Measurements from ENCODE around the gene GSK3B. TPM values are rescaled to one million over a fixed set of nuclear protein-coding genes. Genes with fewer than 3 reads are reported as not detected.

GSK3B gene
- total RNA-seq, 3 donors from 2014 or later (not counting 1 experiment from before 2014, with no cell fraction given): 61.3 to 67.0 (median 62.7) TPM

- peaks cover 7 to 11% of the 10 kb centered on the region in 2 donors for H3K9me3 Mint-ChIP-seq
- DNase-seq (peak in 1 of 2 donors; percentile 32), ATAC-seq (peak in 1 of 3 donors; percentile 18)
- H3K4me3 Mint-ChIP-seq: no peak overlapping the region
- H3K36me3 ChIP-seq (ENCODE audit: control insufficient read depth, insufficient read depth, low read length): peaks cover 2% of the 10 kb centered on the region
- H3K27ac ChIP-seq (ENCODE audit: low read length): no peak overlapping the region
- peaks cover 41 to 44% of the 10 kb centered on the region in 2 donors for H3K4me1 Mint-ChIP-seq
- H3K36me3 Mint-ChIP-seq: peaks cover 14% of the 10 kb centered on the region
- H3K4me3 ChIP-seq (ENCODE audit: low read length): no peak overlapping the region
- no peaks in the 10 kb centered on the region for H3K27me3 Mint-ChIP-seq (ENCODE audit: low read depth in 2 of 2)
- H3K27ac Mint-ChIP-seq: peak overlapping the region in 1 of 2 donors; percentile 2
- H3K4me1 ChIP-seq (ENCODE audit: control insufficient read depth, insufficient read depth, low read length): no peaks in the 10 kb centered on the region
- H3K9me3 ChIP-seq (ENCODE audit: control insufficient read depth, insufficient read depth, low read length): peaks cover 26% of the 10 kb centered on the region
- no peaks in the 10 kb centered on the region for H3K27me3 ChIP-seq (ENCODE audit: control insufficient read depth, insufficient read depth, low read length)
- peak; percentile 13 for TF ChIP-seq CTCF (IDR thresholded peaks at IDR 0.05)
- intact Hi-C loops (cut with micrococcal nuclease): no loop called here
- WGBS (ENCODE audit: insufficient coverage): 98% methylated on average over 20 of the region's 20 CpGs
These were observed 54.3 kb downstream of the GSK3B start for GRCh38 chr3:120039642-120040610.

- Histone ChIP-seq H3K27ac (ENCODE audit: low read length) (no peak overlapping the region), H3K4me1 (ENCODE audit: control insufficient read depth, insufficient read depth, low read length) (no peaks in the 10 kb centered on the region), H3K27me3 (ENCODE audit: control insufficient read depth, insufficient read depth, low read length) (no peaks in the 10 kb centered on the region), H3K9me3 (ENCODE audit: control insufficient read depth, insufficient read depth, low read length) (peaks cover 3% of the 10 kb centered on the region), H3K36me3 (ENCODE audit: control insufficient read depth, insufficient read depth, low read length) (peaks cover 2% of the 10 kb centered on the region), H3K4me3 (ENCODE audit: low read length) (no peak overlapping the region)
- H3K4me3 Mint-ChIP-seq: no peak overlapping the region
- TF ChIP-seq CTCF (IDR thresholded peaks at IDR 0.05): no peak
- H3K4me1 Mint-ChIP-seq: peaks cover 50 to 56% of the 10 kb centered on the region in 2 donors
- H3K27me3 Mint-ChIP-seq (ENCODE audit: low read depth in 2 of 2): no peaks in the 10 kb centered on the region
- H3K36me3 Mint-ChIP-seq: no peaks in the 10 kb centered on the region
- WGBS (ENCODE audit: insufficient coverage): 30% methylated on average over 3 of the region's 4 CpGs
- H3K27ac Mint-ChIP-seq: peak overlapping the region; percentile 25 to 29
- DNase-seq (no peak), ATAC-seq (peak in 1 of 3 donors; percentile 41)
- peaks cover 2 to 3% of the 10 kb centered on the region in 2 donors for H3K9me3 Mint-ChIP-seq
- intact Hi-C loops (cut with micrococcal nuclease): no loop called here
These were observed 60.7 kb downstream of the GSK3B start for GRCh38 chr3:120033596-120033995.

- no peaks in the 10 kb centered on the region for H3K27me3 ChIP-seq (ENCODE audit: control insufficient read depth, insufficient read depth, low read length)
- Mint-ChIP-seq H3K4me1 (peaks cover 56 to 58% of the 10 kb centered on the region in 2 donors), H3K36me3 (no peaks in the 10 kb centered on the region), H3K9me3 (peaks cover 2 to 3% of the 10 kb centered on the region in 2 donors), H3K27ac (no peak overlapping the region), H3K4me3 (no peak overlapping the region), H3K27me3 (ENCODE audit: low read depth in 2 of 2) (no peaks in the 10 kb centered on the region)
- TF ChIP-seq CTCF (IDR thresholded peaks at IDR 0.05): no peak
- no peak overlapping the region for H3K27ac ChIP-seq (ENCODE audit: low read length)
- intact Hi-C loops (cut with micrococcal nuclease): no loop called here
- DNase-seq: no peak
- no peak overlapping the region for H3K4me3 ChIP-seq (ENCODE audit: low read length)
- H3K4me1 ChIP-seq (ENCODE audit: control insufficient read depth, insufficient read depth, low read length): no peaks in the 10 kb centered on the region
- no peaks in the 10 kb centered on the region for H3K9me3 ChIP-seq (ENCODE audit: control insufficient read depth, insufficient read depth, low read length)
- H3K36me3 ChIP-seq (ENCODE audit: control insufficient read depth, insufficient read depth, low read length): no peaks in the 10 kb centered on the region
- ATAC-seq: no peak
These were observed 62.7 kb downstream of the GSK3B start for GRCh38 chr3:120031561-120031960.
